OCI-LY1 (cell line): ENCODE results near the gene TRABD2A.

Experiments
- CTCF ChIP-seq: fragments of 200-600 bp; sonication (generic), shearing (Covaris generic); IDR thresholded peaks from 2 replicates; pipeline ENCODE4 v1.5.1; 2017; ENCODE audit warnings: mild to moderate bottlenecking, antibody characterized with exemption, low read length, moderate library complexity, mixed read lengths
- EZH2 ChIP-seq: fragments of 200-600 bp; sonication (generic), shearing (Covaris generic); IDR thresholded peaks from 2 replicates; pipeline ENCODE4 v1.8.0; 2017; ENCODE audit warnings: borderline replicate concordance, mixed run types, mild to moderate bottlenecking, antibody characterized with exemption, low read length, moderate library complexity, mixed read lengths

- peak; percentile 45; the same call in 1 of the 2 replicates for TF ChIP-seq CTCF
- TF ChIP-seq EZH2, result no peak
Measured at GRCh38 chr2:84865181-84865783, 15.6 kb downstream of the TRABD2A start.
